B cell (primary cell): ENCODE measurements around the gene PPP1R3D. TPM values are rescaled to one million over a fixed set of nuclear protein-coding genes. Genes with fewer than 3 reads are reported as not detected.

Experiments used
- ATAC-seq: fragments of 200-7000 bp; cut with Tn5 transposase; one replicate; pipeline ENCODE4 v1.10.0; 2021; ENCODE audit warnings: low read depth, mild to moderate bottlenecking, moderate number of reproducible peaks, moderate library complexity
- CTCF ChIA-PET: fragments of 350-600 bp; sonication (Branson Sonifier 250); formaldehyde crosslinking; loops from one replicate; lab custom pipeline; 2021; ENCODE audit warnings: antibody characterized with exemption, inconsistent platforms; lab: Charles Lee
- POLR2A ChIA-PET: fragments of 350-600 bp; sonication (Branson Sonifier 250); formaldehyde crosslinking; loops from one replicate; lab custom pipeline; 2021; ENCODE audit warnings: antibody characterized with exemption; lab: Charles Lee
- DNase-seq: peaks from one replicate; pipeline ENCODE4 v3.0.0; 2013
- H2AFZ ChIP-seq: 2 replicates; pipeline ENCODE4 v1.6.1; 2012; ENCODE audit warnings: mild to moderate bottlenecking, low read depth, low read length; ENCODE audit not compliant: insufficient read depth, poor library complexity, severe bottlenecking
- H3K27ac ChIP-seq, 2 donors: 1 replicate in 1 of 2; 2 replicates in 1 of 2; pipeline ENCODE4 v1.5.1; 2012 to 2013; ENCODE audit warnings: low read length in 2 of 2, mild to moderate bottlenecking in 2 of 2, moderate library complexity in 1 of 2
- H3K27me3 ChIP-seq, 4 experiments: fragments of 200-600 bp in 1 of 4; sonication (generic) in 1 of 4; replicated peaks in 1 of 4; 1 replicate in 2 of 4; 2 replicates in 2 of 4; pipeline versions ENCODE4 v1.6.1 to v1.7.0; 2013 to 2016; ENCODE audit warnings: low read length in 3 of 4, mild to moderate bottlenecking in 2 of 4, mixed read lengths in 1 of 4, moderate library complexity in 1 of 4; ENCODE audit not compliant: insufficient read depth in 4 of 4, control insufficient read depth in 3 of 4; ENCODE audit errors: control extremely low read depth in 1 of 4
- H3K36me3 ChIP-seq, 2 experiments: replicated peaks in 1 of 2; 1 replicate in 1 of 2; 2 replicates in 1 of 2; pipeline versions ENCODE4 v1.6.1 to v1.7.1; 2013; ENCODE audit warnings: low read length in 1 of 2; ENCODE audit not compliant: insufficient read depth in 2 of 2, control insufficient read depth in 1 of 2; ENCODE audit errors: control extremely low read depth in 1 of 2, extremely low read depth in 1 of 2
- H3K4me1 ChIP-seq, 2 donors: fragments of 200-600 bp in 1 of 2; sonication (generic) in 1 of 2; 1 replicate in 1 of 2; 2 replicates in 1 of 2; pipeline versions ENCODE4 v1.5.1 to v1.6.1; 2013 to 2017; ENCODE audit warnings: low read length in 2 of 2; ENCODE audit not compliant: control insufficient read depth in 2 of 2, insufficient read depth in 2 of 2
- H3K4me2 ChIP-seq: replicated peaks from 2 replicates; pipeline ENCODE3; 2012; ENCODE audit warnings: mild to moderate bottlenecking, low read depth, low read length; ENCODE audit not compliant: poor library complexity, severe bottlenecking
- H3K4me3 ChIP-seq, 5 experiments: fragments of 200-600 bp in 1 of 5; sonication (generic) in 1 of 5; 1 replicate in 3 of 5; 2 replicates in 2 of 5; pipeline versions ENCODE4 v1.5.1 to v1.7.0; 2011 to 2016; ENCODE audit warnings: low read length in 4 of 5, mild to moderate bottlenecking in 4 of 5, low read depth in 2 of 5, control low read depth in 1 of 5, moderate library complexity in 1 of 5; ENCODE audit not compliant: insufficient read depth in 1 of 5; ENCODE audit errors: control extremely low read depth in 1 of 5, extremely low read depth in 1 of 5
- H3K79me2 ChIP-seq: fragments of 200-600 bp; sonication (generic); one replicate; pipeline ENCODE4 v1.6.0; 2016; ENCODE audit warnings: low read length; ENCODE audit not compliant: control insufficient read depth, insufficient read depth
- H3K9ac ChIP-seq: fragments of 200-600 bp; sonication (generic); 2 replicates; pipeline ENCODE4 v1.6.1; 2017; ENCODE audit warnings: mild to moderate bottlenecking, low read length, moderate library complexity
- H3K9me3 ChIP-seq, 3 donors: one replicate each; pipeline versions ENCODE4 v1.6.1 to v1.7.1; 2013; ENCODE audit warnings: low read length in 2 of 3; ENCODE audit not compliant: control insufficient read depth in 2 of 3, insufficient read depth in 1 of 3; ENCODE audit errors: control extremely low read depth in 1 of 3
- H4K20me1 ChIP-seq: 2 replicates; pipeline ENCODE4 v1.6.0; 2012; ENCODE audit warnings: mild to moderate bottlenecking, low read length; ENCODE audit not compliant: insufficient read depth, control insufficient read depth, poor library complexity, severe bottlenecking
- H3K27ac Mint-ChIP-seq: one replicate; pipeline ENCODE4 v1.8.0; 2021; ENCODE audit warnings: mixed read lengths
- H3K27me3 Mint-ChIP-seq: one replicate; pipeline ENCODE4 v1.8.0; 2021; ENCODE audit warnings: mixed read lengths
- H3K4me1 Mint-ChIP-seq: one replicate; pipeline ENCODE4 v1.8.0; 2021; ENCODE audit warnings: mixed read lengths
- H3K4me3 Mint-ChIP-seq: one replicate; pipeline ENCODE4 v1.8.0; 2021; ENCODE audit warnings: mixed read lengths
- H3K9me3 Mint-ChIP-seq: one replicate; pipeline ENCODE4 v1.8.0; 2022; ENCODE audit warnings: mixed read lengths; ENCODE audit not compliant: insufficient read depth
- CTCF ChIP-seq: fragments of 200-600 bp; IDR thresholded peaks from one replicate; pipeline ENCODE4 v1.8.0; 2022; ENCODE audit warnings: antibody characterized with exemption, mild to moderate bottlenecking
- EZH2 ChIP-seq: IDR thresholded peaks from 2 replicates; pipeline ENCODE4 v1.6.1; 2012; ENCODE audit warnings: borderline replicate concordance, low read depth, mild to moderate bottlenecking, moderate library complexity, low read length; ENCODE audit not compliant: insufficient read depth, poor library complexity, severe bottlenecking
- WGBS: methylation state at CpG from one replicate; pipeline ENCODE4 v1.1.5; 2013; ENCODE audit warnings: missing lambda C conversion rate; ENCODE audit not compliant: insufficient coverage; 5-methylcytosine and 5-hydroxymethylcytosine counted together
- intact Hi-C: fragments of 100-400 bp; cut with micrococcal nuclease; formaldehyde crosslinking; loops from one replicate; pipeline ENCODE4 v1.10.0; 2022
- polyA plus RNA-seq: library from polyadenylated mRNA; depleted of rRNA; stranded (reverse); fragments of >200 nt; gene quantifications from 2 replicates; pipeline ENCODE4 v1.2.3, GENCODE V29; 2012
- total RNA-seq, 2 donors: library from RNA; stranded (reverse); fragments of 120-200 nt in 1 of 2; gene quantifications; 1 replicate in 1 of 2; 2 replicates in 1 of 2; pipeline versions ENCODE4 v1.2.3 to v1.2.4, GENCODE V29; 2013 to 2022

Gene PPP1R3D
- total and polyA plus RNA-seq, 2 donors (not counting 1 experiment from before 2014, with no cell fraction given): 1.2 to 13.6 TPM

GRCh38 chr20:59977086-59977485 lies 37.0 kb upstream of the PPP1R3D start:
- CTCF ChIA-PET: no interaction called here
- Histone ChIP-seq H3K27me3 (no peaks in the 10 kb centered on the region), H4K20me1 (no peaks in the 10 kb centered on the region), H3K9me3 (no peaks in the 10 kb centered on the region), H3K79me2 (no peaks in the 10 kb centered on the region), H3K4me2 (no peak overlapping the region), H3K9ac (no peak overlapping the region), H3K4me3 (no peak overlapping the region), H2AFZ (no peak overlapping the region), H3K27ac (no peak overlapping the region), H3K4me1 (no peaks in the 10 kb centered on the region), H3K36me3 (no peaks in the 10 kb centered on the region)
- intact Hi-C loops: no loop called here
- 97% methylated on average over 7 of the region's 9 CpGs for WGBS
- Mint-ChIP-seq H3K27ac (no peak overlapping the region), H3K27me3 (no peaks in the 10 kb centered on the region), H3K9me3 (no peaks in the 10 kb centered on the region), H3K4me1 (no peaks in the 10 kb centered on the region), H3K4me3 (no peak overlapping the region)
- POLR2A ChIA-PET: no interaction called here
- ATAC-seq (no peak), DNase-seq (no peak)
- TF ChIP-seq CTCF (no peak), EZH2 (no peak)

- Histone ChIP-seq H3K9ac (no peak overlapping the region), H3K36me3 (no peaks in the 10 kb centered on the region), H3K4me1 (no peaks in the 10 kb centered on the region), H3K9me3 (no peaks in the 10 kb centered on the region), H3K27me3 (no peaks in the 10 kb centered on the region), H3K27ac (no peak overlapping the region), H3K79me2 (no peaks in the 10 kb centered on the region), H3K4me2 (no peak overlapping the region), H4K20me1 (no peaks in the 10 kb centered on the region), H2AFZ (no peak overlapping the region), H3K4me3 (no peak overlapping the region)
- ATAC-seq (no peak), DNase-seq (no peak)
- Mint-ChIP-seq H3K4me1 (no peaks in the 10 kb centered on the region), H3K27me3 (no peaks in the 10 kb centered on the region), H3K4me3 (no peak overlapping the region), H3K27ac (no peak overlapping the region), H3K9me3 (no peaks in the 10 kb centered on the region)
- intact Hi-C loops: no loop called here
- WGBS: 95% methylated on average over 4 of the region's 6 CpGs
- ChIA-PET CTCF (no interaction called here), POLR2A (no interaction called here)
- no peak for TF ChIP-seq EZH2
- no peak for TF ChIP-seq CTCF
Measured at GRCh38 chr20:59976156-59976782, 36.2 kb upstream of the PPP1R3D start.
